HG02678 (cell line): ENCODE data around the gene FOXI1.
"Not testable (repeated sequence)": the region's sequence is repeated elsewhere in the genome, so short reads cannot be mapped to it uniquely, and the experiment has no call there.

ENCODE experiments used
- ATAC-seq: cut with Tn5 transposase; IDR thresholded peaks from one replicate; pipeline ENCODE4 v1.9.1; 2021; ENCODE audit warnings: mild to moderate bottlenecking, moderate library complexity; ENCODE audit not compliant: unreplicated experiment

Gene FOXI1

GRCh38 chr5:170092455-170093101, 13.1 kb upstream of the FOXI1 start:
- no peak for ATAC-seq

GRCh38 chr5:170094329-170094728, 11.4 kb upstream of the FOXI1 start:
- not testable (repeated sequence) for ATAC-seq

DNA sequence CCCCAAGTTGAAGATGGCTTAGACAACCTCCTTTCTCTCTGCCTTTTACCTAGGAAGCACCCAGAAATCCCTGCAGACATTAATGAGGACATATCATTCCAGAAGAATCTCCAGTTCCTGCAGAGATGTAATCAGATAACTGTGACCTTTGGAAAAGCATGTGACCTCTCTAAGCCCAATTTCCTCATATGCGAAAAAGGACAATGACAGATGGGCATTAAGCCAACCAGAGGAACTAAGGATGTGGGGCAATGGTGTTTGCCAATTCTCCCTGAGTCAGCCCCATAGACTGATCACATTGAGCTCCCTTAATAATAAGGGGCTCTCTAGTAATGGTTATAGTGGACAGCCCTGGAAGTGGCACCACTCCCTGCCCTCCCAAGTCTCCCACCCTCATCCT, 10.1 kb upstream of the FOXI1 start:
- ATAC-seq = no peak

DNA sequence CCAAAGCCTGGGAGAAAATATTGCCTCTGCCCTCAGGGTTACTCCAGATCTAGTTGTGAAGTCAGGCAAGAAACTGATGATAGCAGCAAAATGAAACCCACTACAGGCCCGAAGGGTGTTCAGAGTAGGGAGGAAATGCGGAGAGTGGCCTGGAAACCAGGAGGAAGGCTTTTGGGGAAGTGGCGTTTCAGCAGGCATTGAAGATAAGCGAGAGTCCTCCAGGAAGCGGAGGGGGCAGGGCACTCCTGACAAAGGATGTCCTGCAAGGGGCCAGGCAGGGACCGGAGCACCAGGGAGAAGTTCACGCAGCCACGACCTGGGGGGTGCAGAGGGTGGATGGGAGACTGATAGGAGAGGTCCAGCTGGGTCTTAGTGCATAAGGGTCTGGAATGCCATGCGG, 7.8 kb upstream of the FOXI1 start:
- ATAC-seq = no peak

- ATAC-seq = no peak
Measured at GRCh38 chr5:170100066-170100943, 5.4 kb upstream of the FOXI1 start.

GRCh38 chr5:170103447-170103846, 2.2 kb upstream of the FOXI1 start:
- ATAC-seq = no peak

DNA sequence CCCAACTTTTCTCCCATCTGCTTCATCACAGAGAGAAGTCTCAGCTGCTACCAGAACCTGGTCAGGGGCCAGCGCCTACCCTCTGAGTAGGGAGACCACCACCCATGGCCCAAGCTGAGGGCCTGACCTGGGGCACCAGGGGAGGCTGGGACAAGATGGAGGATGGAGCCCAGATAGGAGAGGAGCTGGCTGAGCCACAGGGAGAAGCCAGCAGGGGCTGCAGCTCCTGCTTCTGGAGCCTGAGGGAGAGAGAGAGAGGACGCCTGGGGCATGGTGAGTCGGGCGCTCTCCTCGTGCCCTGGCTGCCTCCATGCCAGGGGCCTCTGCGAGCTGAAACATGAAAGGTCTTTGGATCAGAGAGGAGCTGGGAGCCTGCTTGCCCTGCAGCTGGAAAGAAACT, 1.4 kb upstream of the FOXI1 start:
- no peak for ATAC-seq

DNA sequence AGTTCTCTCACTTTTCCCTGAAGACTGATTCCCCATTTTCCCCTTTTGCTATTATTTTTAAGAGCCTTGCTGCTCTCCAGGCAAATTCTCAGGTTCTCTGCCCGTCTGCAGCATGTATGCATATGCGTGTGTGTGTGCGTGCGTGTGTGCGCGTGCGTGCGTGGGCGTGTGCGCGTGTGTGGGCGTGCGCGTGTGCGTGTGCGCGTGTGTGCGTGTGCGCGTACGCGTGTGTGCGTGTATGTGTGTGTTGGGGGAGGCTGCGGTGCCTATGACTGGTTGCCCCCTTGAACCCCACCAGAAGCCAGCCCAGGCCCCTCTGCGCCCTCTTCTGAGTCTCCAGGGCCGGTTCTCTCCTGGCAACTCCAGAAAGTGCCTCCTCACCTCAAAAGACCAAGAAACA, 987 bp upstream of the FOXI1 start:
- no peak for ATAC-seq

- no peak for ATAC-seq
Measured at GRCh38 chr5:170107674-170108073, 2.0 kb downstream of the FOXI1 start.

DNA sequence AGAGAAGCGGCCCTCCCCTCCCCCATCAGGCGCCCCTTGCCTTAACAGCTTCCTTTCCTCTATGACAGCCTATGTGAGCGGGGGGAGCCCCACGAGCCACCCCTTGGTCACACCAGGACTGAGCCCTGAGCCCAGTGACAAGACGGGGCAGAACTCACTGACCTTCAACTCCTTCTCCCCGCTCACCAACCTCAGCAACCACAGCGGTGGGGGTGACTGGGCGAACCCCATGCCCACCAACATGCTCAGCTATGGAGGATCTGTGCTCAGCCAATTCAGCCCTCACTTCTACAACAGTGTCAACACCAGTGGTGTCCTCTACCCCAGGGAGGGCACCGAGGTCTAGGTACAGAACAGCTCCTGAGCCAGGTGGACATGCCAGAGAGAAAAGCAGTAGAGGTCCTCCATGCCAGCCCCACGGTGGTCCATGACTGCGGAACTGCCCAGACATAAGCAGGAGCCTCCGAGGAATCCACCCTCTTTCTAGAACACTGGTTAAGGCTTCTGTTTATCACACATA, 2.6 kb downstream of the FOXI1 start:
- ATAC-seq = no peak

DNA sequence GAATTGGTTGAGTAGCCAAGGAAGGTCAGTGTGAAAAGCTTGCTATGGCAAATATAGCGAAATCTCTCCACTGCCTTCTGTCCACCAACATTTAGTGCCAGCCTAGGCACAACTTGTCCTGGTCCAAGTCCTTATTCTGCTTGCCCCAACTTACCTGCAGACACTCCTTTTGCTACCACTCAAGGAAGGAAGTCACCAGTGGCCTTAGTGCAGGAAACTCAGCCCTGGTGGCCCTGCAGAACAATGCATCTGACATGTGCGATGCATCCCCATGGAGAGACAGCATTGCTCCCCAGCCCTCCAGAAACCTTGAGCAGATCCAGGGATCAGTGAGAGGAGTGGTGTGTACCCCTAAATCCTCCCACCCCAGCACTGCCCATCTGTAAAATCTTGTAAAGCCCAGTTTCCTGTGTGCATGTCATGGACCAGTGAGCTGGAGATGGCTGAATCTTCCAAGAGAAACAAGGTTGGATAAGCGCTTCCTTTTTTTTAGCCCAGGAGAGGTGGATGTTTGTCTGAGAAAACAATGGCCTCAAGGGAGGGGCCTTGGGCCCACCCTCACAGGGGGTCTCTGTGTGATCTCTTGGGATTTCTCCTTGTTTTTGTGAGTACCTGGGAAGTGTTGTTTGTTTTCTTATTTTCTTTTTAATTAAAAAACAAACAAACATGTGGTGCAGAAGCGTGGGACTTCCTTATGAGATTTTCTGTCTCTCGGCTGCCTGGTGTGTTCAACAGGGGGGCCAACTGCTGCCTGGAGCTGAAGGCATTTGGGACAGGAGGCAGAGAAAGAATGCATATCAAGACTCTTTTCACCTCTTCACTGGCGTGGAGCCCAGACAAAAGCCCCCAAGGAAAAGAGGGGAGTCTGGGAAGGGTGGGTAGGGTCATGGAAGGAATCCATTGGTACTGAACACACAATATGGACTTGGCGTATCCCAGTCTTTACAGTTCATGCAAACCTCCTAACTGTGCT, 3.6 kb downstream of the FOXI1 start:
- ATAC-seq = no peak

GRCh38 chr5:170110403-170111087, 4.8 kb downstream of the FOXI1 start:
- no peak for ATAC-seq

DNA sequence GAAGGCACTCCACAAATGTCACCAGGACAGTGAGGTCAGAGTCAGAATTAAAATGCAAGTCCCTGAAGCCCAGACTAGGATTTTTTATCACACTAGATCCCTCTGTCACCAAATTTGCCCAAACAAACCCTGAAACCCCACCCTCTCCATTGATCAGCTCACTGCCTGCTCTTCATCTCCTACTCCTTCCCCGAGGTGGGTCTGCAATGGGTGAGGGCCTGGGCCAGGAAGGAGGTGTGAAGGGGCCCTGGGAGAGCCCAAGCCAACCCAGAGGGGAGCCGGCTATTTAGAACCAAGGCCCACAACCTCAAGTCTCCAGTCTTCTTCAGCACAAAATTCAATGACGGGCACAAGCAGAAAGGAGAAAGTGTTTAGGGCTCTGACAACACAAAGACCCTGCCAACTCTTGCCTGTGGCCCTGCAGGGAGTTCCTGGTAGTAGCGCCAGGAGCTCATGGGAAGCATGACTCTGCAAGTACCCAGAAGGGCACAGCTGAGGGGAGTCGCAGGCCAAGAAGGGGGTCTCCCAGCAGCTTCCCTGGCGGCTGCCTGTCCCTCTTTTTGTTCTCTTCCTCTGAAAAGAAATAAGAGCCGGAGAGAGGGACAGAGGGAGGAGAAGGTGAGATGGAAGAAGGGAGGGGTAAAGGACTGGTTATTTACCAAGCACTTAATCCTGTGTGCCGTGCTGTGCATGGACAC, 5.5 kb downstream of the FOXI1 start:
- ATAC-seq = no peak

- ATAC-seq = no peak
Measured at GRCh38 chr5:170112876-170113521, 7.3 kb downstream of the FOXI1 start.

DNA sequence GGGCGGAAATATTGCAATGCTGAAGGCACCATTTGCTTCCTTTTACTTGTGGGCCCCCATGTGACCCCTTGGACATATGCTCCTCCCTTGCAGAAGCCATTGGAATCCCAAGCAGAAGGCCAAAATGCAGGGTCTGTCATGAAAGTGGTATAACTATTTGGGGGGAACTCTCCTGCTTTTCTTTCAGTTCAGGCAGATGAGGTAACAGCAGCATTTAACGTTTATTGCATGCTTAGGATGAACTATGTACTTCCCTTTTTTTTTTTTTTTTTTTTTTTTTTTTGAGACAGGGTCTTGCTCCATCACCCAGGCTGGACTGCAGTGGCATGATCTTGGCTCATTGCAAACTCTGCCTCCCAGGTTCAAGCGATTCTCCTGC, 7.8 kb downstream of the FOXI1 start:
- ATAC-seq = no peak

DNA sequence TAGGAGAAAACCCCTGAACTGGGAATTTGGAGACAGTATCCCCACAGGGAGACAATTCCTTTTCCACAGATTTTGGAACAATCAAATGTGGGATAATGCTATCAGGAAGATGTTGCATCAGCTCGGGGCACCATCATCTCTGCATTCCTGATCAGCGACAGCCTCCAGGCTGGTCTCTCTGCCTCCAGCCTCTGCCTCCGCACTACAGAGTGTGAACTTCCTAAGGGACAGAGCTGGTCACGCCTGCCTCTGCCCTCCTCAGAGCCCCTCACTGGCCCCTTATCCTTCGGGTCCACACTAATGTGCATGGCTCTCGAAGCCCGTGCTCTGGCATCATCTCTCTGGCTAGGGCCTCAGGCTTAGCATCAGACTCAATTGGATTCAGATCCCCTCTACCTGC, 8.6 kb downstream of the FOXI1 start:
- ATAC-seq = no peak

- no peak for ATAC-seq
Measured at GRCh38 chr5:170115925-170116324, 10.2 kb downstream of the FOXI1 start.

DNA sequence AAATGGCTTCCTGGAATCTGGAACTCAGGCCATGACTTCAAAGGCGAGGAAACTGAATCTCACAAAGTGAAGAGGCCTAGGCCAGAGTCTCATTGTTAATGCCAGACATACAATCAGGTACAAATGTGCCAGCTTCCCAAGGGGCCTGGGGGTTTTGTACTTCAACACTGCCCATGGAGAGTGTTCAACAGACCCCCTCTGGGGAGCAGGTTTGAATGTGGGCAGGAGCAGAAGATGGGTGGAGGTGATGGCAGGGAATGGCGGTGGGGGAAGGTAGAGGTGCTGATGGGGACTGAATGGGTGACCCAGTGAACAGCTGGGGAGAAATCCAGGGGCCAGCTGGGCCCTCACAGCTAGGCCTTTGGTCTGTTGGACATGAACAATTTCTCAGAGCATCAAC, 12.0 kb downstream of the FOXI1 start:
- no peak for ATAC-seq

GRCh38 chr5:170120576-170120975, 14.9 kb downstream of the FOXI1 start:
- no peak for ATAC-seq
